NB4 (cell line): ENCODE measurements around the gene EDEM3.

ENCODE experiments used
- CTCF ChIP-seq: IDR thresholded peaks from one replicate; pipeline ENCODE4 v1.5.1; 2012; ENCODE audit warnings: low read depth, low read length
- MAX ChIP-seq: IDR thresholded peaks from 2 replicates; pipeline ENCODE4 v1.6.1; 2011; ENCODE audit warnings: low read depth, low read length
- MYC ChIP-seq: IDR thresholded peaks from 2 replicates; pipeline ENCODE4 v1.6.1; 2011; ENCODE audit warnings: low read depth, low read length
- POLR2A ChIP-seq: IDR thresholded peaks from 2 replicates; pipeline ENCODE4 v1.6.1; 2011; ENCODE audit warnings: mild to moderate bottlenecking; ENCODE audit not compliant: insufficient read length; ENCODE audit errors: extremely low read depth

DNA sequence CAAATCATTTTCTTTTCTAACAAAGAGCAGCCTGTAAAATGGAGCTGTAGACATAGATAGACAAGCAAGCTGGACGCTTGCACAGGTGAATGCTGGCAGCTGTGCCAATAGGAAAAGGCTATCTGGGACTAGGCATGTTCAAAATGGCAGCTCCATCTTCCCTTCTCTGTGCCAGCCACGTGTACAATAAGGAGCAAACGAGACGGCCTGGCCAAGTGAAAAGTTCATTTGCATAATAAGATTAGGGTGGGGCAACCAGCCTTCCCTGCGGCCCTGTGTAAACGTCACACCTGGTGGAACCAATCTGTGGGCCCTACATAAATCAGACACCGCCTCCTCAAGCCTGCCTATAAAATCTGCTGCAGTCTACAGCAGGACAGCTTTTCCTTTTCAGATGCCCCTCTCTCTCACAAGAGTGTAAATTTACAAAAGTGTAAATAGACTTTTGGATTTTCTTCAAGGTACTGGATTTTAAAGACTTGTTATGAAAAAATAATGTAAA lies 16.6 kb upstream of the EDEM3 start:
- TF ChIP-seq CTCF (no peak), POLR2A (no peak), MAX (no peak), MYC (no peak)
